ENCODE measurements around the gene POTEG.
"Not testable (repeated sequence)": the region's sequence is repeated elsewhere in the genome, so short reads cannot be mapped to it uniquely, and the experiment has no call there.

DNA sequence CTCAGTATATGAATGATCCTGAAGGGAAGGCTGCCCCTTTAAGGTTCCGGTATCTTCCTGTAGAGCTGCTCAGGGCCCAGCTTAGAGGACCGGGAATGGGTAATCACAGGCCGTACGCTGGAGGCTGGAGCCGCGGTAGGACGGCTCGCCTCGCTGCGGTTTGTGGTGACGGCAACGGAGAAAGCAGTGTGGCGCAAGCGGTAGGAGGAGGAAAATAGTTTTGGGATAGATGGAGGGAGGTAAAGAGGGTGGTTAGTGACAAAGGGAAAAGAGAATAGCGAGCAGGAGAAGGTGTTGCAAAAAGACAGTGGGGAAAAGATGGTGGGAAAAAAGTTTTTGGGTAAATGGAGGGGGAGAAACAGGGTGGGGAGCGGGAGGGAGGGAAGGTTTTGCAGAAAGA is 48.0 kb upstream of the POTEG start:
- TF ChIP-seq POLR2AphosphoS5, GABPA (IDR thresholded peaks at IDR 0.05; ENCODE audit: low read depth): not testable (repeated sequence)
- TF ChIP-seq, protein P1, sequence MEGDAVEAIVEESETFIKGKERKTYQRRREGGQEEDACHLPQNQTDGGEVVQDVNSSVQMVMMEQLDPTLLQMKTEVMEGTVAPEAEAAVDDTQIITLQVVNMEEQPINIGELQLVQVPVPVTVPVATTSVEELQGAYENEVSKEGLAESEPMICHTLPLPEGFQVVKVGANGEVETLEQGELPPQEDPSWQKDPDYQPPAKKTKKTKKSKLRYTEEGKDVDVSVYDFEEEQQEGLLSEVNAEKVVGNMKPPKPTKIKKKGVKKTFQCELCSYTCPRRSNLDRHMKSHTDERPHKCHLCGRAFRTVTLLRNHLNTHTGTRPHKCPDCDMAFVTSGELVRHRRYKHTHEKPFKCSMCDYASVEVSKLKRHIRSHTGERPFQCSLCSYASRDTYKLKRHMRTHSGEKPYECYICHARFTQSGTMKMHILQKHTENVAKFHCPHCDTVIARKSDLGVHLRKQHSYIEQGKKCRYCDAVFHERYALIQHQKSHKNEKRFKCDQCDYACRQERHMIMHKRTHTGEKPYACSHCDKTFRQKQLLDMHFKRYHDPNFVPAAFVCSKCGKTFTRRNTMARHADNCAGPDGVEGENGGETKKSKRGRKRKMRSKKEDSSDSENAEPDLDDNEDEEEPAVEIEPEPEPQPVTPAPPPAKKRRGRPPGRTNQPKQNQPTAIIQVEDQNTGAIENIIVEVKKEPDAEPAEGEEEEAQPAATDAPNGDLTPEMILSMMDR (IDR thresholded peaks at IDR 0.05; ENCODE audit: insufficient read depth, low read length): not testable (repeated sequence)

Data from HL-60 (cell line).